ENCODE results near the gene ADNP. TPM values are rescaled to one million over a fixed set of nuclear protein-coding genes. Genes with fewer than 3 reads are reported as not detected.
A peak's percentile ranks its signal among the peaks of the same experiment; 100 is the strongest.

Gene ADNP
- polyA plus RNA-seq, 1 donor from 2014 or later, result 78.5 TPM

DNA sequence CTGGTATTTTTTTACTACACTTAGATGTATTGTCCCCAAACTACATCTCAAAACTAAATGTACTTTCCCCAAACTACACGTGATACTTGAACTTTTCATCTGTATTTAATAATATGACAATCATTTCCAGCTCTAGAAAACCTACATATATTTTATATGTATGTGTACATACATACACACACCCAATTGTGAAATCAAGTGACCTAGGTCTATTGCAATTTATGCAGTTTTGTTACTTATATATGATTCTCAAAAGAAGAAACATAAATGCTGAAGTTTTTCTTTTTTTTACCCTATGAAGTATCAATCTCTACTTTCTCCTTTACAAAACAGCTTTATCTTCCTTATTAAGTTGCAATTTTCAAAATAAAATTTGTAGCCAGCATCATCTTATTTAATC, 4.7 kb downstream of the ADNP start:
- TF ChIP-seq TAF1 (IDR thresholded peaks at IDR 0.05; ENCODE audit: low read depth), result no peak
- TF ChIP-seq POLR2AphosphoS5 (IDR thresholded peaks at IDR 0.05), result no peak
- TF ChIP-seq, protein P1, sequence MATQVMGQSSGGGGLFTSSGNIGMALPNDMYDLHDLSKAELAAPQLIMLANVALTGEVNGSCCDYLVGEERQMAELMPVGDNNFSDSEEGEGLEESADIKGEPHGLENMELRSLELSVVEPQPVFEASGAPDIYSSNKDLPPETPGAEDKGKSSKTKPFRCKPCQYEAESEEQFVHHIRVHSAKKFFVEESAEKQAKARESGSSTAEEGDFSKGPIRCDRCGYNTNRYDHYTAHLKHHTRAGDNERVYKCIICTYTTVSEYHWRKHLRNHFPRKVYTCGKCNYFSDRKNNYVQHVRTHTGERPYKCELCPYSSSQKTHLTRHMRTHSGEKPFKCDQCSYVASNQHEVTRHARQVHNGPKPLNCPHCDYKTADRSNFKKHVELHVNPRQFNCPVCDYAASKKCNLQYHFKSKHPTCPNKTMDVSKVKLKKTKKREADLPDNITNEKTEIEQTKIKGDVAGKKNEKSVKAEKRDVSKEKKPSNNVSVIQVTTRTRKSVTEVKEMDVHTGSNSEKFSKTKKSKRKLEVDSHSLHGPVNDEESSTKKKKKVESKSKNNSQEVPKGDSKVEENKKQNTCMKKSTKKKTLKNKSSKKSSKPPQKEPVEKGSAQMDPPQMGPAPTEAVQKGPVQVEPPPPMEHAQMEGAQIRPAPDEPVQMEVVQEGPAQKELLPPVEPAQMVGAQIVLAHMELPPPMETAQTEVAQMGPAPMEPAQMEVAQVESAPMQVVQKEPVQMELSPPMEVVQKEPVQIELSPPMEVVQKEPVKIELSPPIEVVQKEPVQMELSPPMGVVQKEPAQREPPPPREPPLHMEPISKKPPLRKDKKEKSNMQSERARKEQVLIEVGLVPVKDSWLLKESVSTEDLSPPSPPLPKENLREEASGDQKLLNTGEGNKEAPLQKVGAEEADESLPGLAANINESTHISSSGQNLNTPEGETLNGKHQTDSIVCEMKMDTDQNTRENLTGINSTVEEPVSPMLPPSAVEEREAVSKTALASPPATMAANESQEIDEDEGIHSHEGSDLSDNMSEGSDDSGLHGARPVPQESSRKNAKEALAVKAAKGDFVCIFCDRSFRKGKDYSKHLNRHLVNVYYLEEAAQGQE (IDR thresholded peaks at IDR 0.05; ENCODE audit: borderline replicate concordance), result no peak
- TF ChIP-seq SMC3 (conservative IDR thresholded peaks at IDR 0.05; ENCODE audit: poor library complexity), result no peak
- no peak for TF ChIP-seq EZH2 (IDR thresholded peaks at IDR 0.05; ENCODE audit: borderline replicate concordance, insufficient read depth, low read length, poor library complexity, severe bottlenecking)
- no peak for TF ChIP-seq MXI1 (conservative IDR thresholded peaks at IDR 0.05; ENCODE audit: poor library complexity, severe bottlenecking)
- no peak for TF ChIP-seq EP300 (conservative IDR thresholded peaks at IDR 0.05; ENCODE audit: poor library complexity, severe bottlenecking)
- TF ChIP-seq RAD21 (conservative IDR thresholded peaks at IDR 0.05), result no peak
- TF ChIP-seq, protein P2, sequence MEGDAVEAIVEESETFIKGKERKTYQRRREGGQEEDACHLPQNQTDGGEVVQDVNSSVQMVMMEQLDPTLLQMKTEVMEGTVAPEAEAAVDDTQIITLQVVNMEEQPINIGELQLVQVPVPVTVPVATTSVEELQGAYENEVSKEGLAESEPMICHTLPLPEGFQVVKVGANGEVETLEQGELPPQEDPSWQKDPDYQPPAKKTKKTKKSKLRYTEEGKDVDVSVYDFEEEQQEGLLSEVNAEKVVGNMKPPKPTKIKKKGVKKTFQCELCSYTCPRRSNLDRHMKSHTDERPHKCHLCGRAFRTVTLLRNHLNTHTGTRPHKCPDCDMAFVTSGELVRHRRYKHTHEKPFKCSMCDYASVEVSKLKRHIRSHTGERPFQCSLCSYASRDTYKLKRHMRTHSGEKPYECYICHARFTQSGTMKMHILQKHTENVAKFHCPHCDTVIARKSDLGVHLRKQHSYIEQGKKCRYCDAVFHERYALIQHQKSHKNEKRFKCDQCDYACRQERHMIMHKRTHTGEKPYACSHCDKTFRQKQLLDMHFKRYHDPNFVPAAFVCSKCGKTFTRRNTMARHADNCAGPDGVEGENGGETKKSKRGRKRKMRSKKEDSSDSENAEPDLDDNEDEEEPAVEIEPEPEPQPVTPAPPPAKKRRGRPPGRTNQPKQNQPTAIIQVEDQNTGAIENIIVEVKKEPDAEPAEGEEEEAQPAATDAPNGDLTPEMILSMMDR (IDR thresholded peaks at IDR 0.05; ENCODE audit: poor library complexity, severe bottlenecking), result no peak
- H3K9ac ChIP-seq (ENCODE audit: low read length), result no peak overlapping the region
- peaks cover 75% of the 10 kb centered on the region for H4K20me1 ChIP-seq (ENCODE audit: insufficient read depth)
- H3K27ac ChIP-seq (ENCODE audit: low read length), result no peak overlapping the region
- H3K79me2 ChIP-seq (replicated peaks; ENCODE audit: insufficient read depth, low read length), result peaks cover 86% of the 10 kb centered on the region
- no peaks in the 10 kb centered on the region for H3K9me2 ChIP-seq (ENCODE audit: insufficient read depth, low read length)
- no peaks in the 10 kb centered on the region for H3K9me3 ChIP-seq (ENCODE audit: low read length)
- H3K27me3 ChIP-seq (ENCODE audit: insufficient read depth, low read depth, low read length), result no peaks in the 10 kb centered on the region
- H3K4me3 ChIP-seq (ENCODE audit: low read length), result peak overlapping the region; percentile 67
- no peak overlapping the region for H2AFZ ChIP-seq (ENCODE audit: low read depth, low read length)
- peaks cover 3% of the 10 kb centered on the region for H3F3A ChIP-seq (ENCODE audit: insufficient read depth, low read length, poor library complexity, severe bottlenecking)
- H3K36me3 ChIP-seq (ENCODE audit: insufficient read depth, low read length), result peaks cover 6% of the 10 kb centered on the region
- peak overlapping the region; percentile 91 for H3K4me2 ChIP-seq (ENCODE audit: low read length)

DNA sequence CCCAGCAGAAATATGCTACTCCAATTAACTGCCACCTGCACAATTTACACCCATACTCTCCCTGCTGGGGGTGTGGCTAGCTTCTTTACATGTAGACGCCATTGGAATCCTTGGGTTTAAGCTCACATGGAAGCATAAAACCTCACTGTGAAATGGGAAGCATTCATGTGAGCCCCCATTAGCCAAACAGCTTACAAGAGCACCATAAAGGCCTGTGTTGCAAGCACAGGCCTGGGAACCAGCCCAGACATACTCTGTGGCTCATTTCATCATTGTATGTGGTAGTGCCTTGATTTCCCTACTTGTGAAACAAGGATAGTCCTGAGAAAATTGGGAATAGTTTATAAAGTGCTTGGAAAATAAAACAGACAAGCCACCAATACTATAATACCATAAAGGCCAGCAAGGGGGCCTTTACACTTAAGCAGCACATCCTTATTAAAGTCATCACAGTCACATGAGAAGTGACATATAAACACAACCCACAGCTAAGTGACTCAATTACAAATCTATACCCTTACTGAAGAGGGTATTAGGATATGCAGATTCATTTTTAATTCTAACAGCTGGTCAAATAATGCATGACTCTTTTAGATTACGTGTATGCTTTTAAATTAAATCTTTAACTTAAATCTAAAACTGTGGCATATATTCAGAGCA, 6.8 kb downstream of the ADNP start:
- Histone ChIP-seq H3K9me2 (ENCODE audit: insufficient read depth, low read length) (no peaks in the 10 kb centered on the region), H2AFZ (ENCODE audit: low read depth, low read length) (no peak overlapping the region), H3K27ac (ENCODE audit: low read length) (no peak overlapping the region), H4K20me1 (ENCODE audit: insufficient read depth) (peaks cover 93% of the 10 kb centered on the region), H3K4me2 (ENCODE audit: low read length) (no peak overlapping the region), H3K27me3 (ENCODE audit: insufficient read depth, low read depth, low read length) (no peaks in the 10 kb centered on the region), H3K36me3 (ENCODE audit: insufficient read depth, low read length) (peaks cover 6% of the 10 kb centered on the region), H3K9ac (ENCODE audit: low read length) (no peak overlapping the region), H3K79me2 (replicated peaks; ENCODE audit: insufficient read depth, low read length) (peaks cover 99% of the 10 kb centered on the region), H3K9me3 (ENCODE audit: low read length) (no peaks in the 10 kb centered on the region), H3K4me3 (ENCODE audit: low read length) (peak overlapping the region; percentile 67), H3F3A (ENCODE audit: insufficient read depth, low read length, poor library complexity, severe bottlenecking) (peaks cover 3% of the 10 kb centered on the region)
- no peak for TF ChIP-seq SMC3 (conservative IDR thresholded peaks at IDR 0.05; ENCODE audit: poor library complexity)
- TF ChIP-seq, protein P2 (IDR thresholded peaks at IDR 0.05; ENCODE audit: poor library complexity, severe bottlenecking), result no peak
- no peak for TF ChIP-seq MXI1 (conservative IDR thresholded peaks at IDR 0.05; ENCODE audit: poor library complexity, severe bottlenecking)
- TF ChIP-seq EP300 (conservative IDR thresholded peaks at IDR 0.05; ENCODE audit: poor library complexity, severe bottlenecking), result no peak
- TF ChIP-seq POLR2AphosphoS5 (IDR thresholded peaks at IDR 0.05), result no peak
- TF ChIP-seq, protein P1 (IDR thresholded peaks at IDR 0.05; ENCODE audit: borderline replicate concordance), result no peak
- no peak for TF ChIP-seq EZH2 (IDR thresholded peaks at IDR 0.05; ENCODE audit: borderline replicate concordance, insufficient read depth, low read length, poor library complexity, severe bottlenecking)
- TF ChIP-seq RAD21 (conservative IDR thresholded peaks at IDR 0.05), result no peak
- TF ChIP-seq TAF1 (IDR thresholded peaks at IDR 0.05; ENCODE audit: low read depth), result no peak

All from neural cell (in vitro differentiated cells).